AG04449 (cell line): ENCODE results near the gene ZDHHC17.
A peak's percentile ranks its signal among the peaks of the same experiment; 100 is the strongest.

Experiments used
- CTCF ChIA-PET: fragments of 350-600 bp; formaldehyde crosslinking; extraction: SDS; loops from one replicate; lab custom pipeline; 2021; ENCODE audit warnings: antibody characterized with exemption; lab: Yijun Ruan, JAX
- POLR2A ChIA-PET: fragments of 400-600, 350-600 bp; formaldehyde crosslinking; extraction: SDS; loops from one replicate; lab custom pipeline; 2020; ENCODE audit warnings: antibody characterized with exemption, inconsistent platforms; lab: Yijun Ruan, JAX
- DNase-seq: peaks from one replicate; pipeline ENCODE4 v3.0.0-alpha.2; 2010; ENCODE audit warnings: low read depth, low spot score
- H3K4me3 ChIP-seq: 2 replicates; pipeline ENCODE4 v1.5.1; 2011; ENCODE audit warnings: low read depth, mild to moderate bottlenecking, control low read depth, low read length
- TF ChIP-seq, protein P1 (sequence below): IDR thresholded peaks from one replicate; pipeline ENCODE4 v1.5.1; 2011; ENCODE audit warnings: mild to moderate bottlenecking, moderate library complexity, low read length, control low read depth, inconsistent platforms; ENCODE audit not compliant: insufficient read depth; ENCODE audit errors: missing control alignments

Gene ZDHHC17

DNA sequence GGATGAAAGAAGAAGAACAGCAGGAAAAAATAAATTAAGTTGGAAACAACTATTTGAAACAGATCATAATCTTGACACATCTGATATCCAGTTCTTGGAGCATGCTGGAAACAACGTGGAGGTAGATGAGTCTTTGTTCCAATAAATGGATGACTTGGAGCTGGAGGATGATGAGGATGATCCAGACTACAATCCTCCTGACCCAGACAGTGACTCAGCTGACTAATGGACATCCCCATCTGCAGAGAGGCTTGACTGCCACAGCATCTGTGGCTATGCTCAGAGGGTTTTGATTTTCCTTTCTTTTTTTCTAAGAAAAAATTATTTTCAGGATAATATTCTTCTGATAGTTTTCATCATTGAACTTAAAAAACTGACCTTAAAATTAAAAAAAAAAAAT is 6.2 kb upstream of the ZDHHC17 start:
- POLR2A ChIA-PET = no interaction called here
- no peak for DNase-seq
- CTCF ChIA-PET = no interaction called here
- TF ChIP-seq, protein P1, sequence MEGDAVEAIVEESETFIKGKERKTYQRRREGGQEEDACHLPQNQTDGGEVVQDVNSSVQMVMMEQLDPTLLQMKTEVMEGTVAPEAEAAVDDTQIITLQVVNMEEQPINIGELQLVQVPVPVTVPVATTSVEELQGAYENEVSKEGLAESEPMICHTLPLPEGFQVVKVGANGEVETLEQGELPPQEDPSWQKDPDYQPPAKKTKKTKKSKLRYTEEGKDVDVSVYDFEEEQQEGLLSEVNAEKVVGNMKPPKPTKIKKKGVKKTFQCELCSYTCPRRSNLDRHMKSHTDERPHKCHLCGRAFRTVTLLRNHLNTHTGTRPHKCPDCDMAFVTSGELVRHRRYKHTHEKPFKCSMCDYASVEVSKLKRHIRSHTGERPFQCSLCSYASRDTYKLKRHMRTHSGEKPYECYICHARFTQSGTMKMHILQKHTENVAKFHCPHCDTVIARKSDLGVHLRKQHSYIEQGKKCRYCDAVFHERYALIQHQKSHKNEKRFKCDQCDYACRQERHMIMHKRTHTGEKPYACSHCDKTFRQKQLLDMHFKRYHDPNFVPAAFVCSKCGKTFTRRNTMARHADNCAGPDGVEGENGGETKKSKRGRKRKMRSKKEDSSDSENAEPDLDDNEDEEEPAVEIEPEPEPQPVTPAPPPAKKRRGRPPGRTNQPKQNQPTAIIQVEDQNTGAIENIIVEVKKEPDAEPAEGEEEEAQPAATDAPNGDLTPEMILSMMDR = no peak
- H3K4me3 ChIP-seq = no peak overlapping the region

DNA sequence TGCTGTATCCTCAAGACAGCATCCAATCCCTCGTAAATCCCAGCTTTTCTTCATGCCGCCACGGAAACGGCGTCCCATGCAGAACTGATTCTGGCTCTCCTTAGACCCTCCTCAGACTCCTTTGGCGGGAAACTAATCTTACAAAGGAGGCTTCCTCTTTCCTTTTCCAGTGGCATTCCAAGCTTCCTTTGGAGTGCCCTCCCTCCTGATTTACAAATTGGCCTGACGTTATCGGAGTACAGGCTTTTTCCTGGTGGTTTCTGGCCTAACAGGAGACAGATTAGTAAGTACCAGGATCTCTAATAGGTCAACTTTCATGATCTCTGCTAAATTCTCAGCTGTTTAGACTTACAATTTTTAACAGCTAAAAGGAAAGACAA is 1.3 kb upstream of the ZDHHC17 start:
- ChIA-PET CTCF (interaction anchor here (0.7 to 2.2 kb wide), 4 partner anchors 28 to 140 kb away, joined by 3 to 13 read pairs (median 4); no protein-coding TSS in a partner anchor), POLR2A (interaction anchor here (1.1 kb wide), 1 partner anchor 36 kb away, joined by 6 read pairs; no protein-coding TSS in a partner anchor)
- TF ChIP-seq, protein P1 = no peak
- H3K4me3 ChIP-seq = no peak overlapping the region
- DNase-seq = no peak

DNA sequence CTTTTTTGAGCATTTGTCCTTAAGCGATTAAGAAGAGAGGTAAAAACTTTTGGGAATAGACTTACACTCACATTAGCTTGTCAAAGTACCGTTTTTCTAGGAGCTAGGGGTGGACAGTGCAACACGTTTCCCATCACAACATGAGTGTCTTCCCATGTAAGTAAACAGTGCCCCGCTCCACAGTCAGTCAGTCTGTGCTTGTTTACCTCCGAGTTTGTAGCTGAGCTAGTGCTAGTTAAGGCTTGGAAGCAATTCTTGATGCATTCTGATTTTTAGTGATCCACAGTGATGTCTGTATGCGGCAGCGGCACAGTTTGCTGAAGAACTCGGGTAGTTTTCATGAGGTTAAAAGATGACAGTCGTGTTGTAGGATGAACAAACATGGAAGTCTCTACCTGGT is 941 bp downstream of the ZDHHC17 start:
- peak overlapping the region; percentile 95 for H3K4me3 ChIP-seq
- no peak for DNase-seq
- TF ChIP-seq, protein P1 = no peak
- POLR2A ChIA-PET = no interaction called here
- CTCF ChIA-PET = no interaction called here

DNA sequence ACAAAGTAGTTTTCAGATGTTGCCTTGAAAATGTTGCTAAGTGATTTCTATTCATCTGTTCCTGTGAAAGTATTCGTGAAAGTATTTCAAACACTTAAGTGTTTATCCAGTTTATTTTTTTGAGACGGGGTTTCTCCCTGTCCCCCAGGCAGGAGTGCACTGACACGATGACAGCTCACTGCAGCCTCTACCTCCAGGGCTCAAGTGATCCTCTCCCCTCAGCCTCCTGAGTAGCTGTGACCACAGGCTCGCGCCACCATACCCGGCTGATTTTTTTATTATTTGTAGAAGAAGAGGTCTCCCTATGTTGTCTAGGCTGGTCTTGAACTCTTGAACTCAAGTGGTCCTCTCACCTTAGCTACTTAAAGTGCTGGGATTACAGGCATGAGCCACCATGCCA is 1.7 kb downstream of the ZDHHC17 start:
- peak overlapping the region; percentile 95 for H3K4me3 ChIP-seq
- POLR2A ChIA-PET = interaction anchor here (0.6 kb wide), 1 partner anchor 130 kb away, joined by 3 read pairs; no protein-coding TSS in a partner anchor
- CTCF ChIA-PET = interaction anchor here (1.3 to 1.7 kb wide), 3 partner anchors 20 to 144 kb away, joined by 4 to 13 read pairs (median 5); no protein-coding TSS in a partner anchor
- no peak for DNase-seq
- TF ChIP-seq, protein P1 = no peak

DNA sequence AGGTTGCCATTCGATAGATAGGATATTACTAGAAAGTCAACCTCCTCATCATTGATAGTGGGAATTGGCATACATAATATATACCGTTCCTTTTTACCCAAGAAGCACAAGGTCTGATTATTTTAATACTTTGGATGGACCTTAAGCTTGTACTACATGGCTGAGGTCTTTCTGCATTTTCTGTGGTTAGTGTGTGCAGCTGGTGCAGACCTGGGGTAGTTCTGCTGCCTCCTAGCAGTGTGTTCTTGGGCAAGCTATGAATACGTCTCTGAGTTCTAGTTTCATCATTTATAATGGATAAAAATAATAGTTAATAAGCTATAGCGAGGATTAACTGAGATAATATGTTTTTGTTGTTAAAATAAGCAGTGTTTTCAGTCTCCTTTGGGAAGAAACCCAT is 2.2 kb downstream of the ZDHHC17 start:
- H3K4me3 ChIP-seq = no peak overlapping the region
- TF ChIP-seq, protein P1 = no peak
- ChIA-PET POLR2A (interaction anchor here (0.6 kb wide), 1 partner anchor 131 kb away, joined by 3 read pairs; no protein-coding TSS in a partner anchor), CTCF (interaction anchor here (1.3 to 1.7 kb wide), 3 partner anchors 20 to 144 kb away, joined by 4 to 13 read pairs (median 5); no protein-coding TSS in a partner anchor)
- DNase-seq = no peak

DNA sequence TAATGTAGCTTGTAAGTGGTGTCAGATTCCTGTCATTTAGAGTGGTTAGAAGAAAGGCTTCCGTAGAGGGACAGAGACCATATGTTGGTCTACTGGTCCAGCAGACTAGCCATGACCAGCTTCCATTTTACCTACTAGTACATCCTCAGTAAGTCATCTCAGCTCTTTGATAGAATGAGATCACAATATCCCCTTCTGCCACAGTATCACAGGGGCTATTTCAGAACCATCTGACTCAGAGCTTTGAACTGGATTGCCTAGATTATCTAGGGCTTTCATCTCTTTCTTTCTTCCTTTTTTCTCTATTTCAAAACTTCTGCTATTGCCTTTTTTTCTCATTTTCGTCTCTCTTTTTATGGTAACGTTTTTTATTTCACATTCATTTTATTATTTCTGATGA is 4.7 kb downstream of the ZDHHC17 start:
- H3K4me3 ChIP-seq = no peak overlapping the region
- ChIA-PET CTCF (interaction anchor here (0.7 to 2.8 kb wide), 5 partner anchors 14 to 147 kb away, joined by 3 to 18 read pairs (median 3); no protein-coding TSS in a partner anchor), POLR2A (no interaction called here)
- no peak for DNase-seq
- TF ChIP-seq, protein P1 = no peak
